T1000 (cell line): ENCODE measurements around the gene C17orf50.

Source experiments
- DNase-seq: peaks from one replicate; lab custom pipeline; 2025; ENCODE audit warnings: mixed read lengths; lab: John Stamatoyannopoulos, UW

The C17orf50 gene

DNA sequence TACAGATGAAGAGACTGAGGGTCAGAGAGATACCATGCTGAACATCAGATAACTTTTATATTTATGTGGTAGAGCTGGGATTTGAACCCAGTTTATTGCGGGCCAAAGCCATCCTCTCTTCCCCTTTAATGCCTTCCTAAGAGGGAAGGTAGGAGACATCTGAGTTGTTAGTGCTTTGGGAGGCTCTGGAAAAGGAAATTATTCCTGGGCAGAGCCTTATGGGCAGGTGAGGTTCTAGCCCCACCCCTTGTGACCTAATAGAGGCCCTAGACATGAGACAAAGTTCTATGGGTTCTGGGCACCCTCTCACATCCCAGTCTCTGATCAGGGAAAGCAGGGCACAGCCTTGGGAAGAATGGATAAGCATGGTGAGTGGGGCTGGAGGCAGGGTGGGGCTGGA is at the start of gene C17orf50:
Gene C17orf50, plus strand, starts transcription at position 301 of the 400 bp plus-strand sequence. Its CDS starts 55 bp downstream, at position 356.
- no peak for DNase-seq

DNA sequence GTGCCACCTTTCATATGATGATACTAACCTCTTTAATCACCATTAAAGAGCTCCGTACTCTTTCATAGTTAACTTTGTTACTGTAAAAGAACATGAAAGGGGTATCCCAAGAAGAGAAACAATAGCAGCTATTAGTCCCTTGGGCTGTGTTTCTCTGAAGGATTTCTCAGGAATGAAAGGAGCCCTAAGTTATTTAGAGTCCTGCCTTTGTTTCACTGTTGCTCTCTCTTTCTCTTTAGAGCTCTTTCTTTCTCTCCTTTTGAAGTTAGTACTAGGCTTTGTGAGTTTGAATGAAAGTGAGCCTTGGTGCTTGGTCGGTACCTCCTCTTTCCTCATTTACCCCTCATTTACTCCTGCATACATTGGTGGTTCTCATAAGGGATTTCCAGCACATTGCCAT is 49.7 kb upstream of the C17orf50 start:
- DNase-seq = no peak

DNA sequence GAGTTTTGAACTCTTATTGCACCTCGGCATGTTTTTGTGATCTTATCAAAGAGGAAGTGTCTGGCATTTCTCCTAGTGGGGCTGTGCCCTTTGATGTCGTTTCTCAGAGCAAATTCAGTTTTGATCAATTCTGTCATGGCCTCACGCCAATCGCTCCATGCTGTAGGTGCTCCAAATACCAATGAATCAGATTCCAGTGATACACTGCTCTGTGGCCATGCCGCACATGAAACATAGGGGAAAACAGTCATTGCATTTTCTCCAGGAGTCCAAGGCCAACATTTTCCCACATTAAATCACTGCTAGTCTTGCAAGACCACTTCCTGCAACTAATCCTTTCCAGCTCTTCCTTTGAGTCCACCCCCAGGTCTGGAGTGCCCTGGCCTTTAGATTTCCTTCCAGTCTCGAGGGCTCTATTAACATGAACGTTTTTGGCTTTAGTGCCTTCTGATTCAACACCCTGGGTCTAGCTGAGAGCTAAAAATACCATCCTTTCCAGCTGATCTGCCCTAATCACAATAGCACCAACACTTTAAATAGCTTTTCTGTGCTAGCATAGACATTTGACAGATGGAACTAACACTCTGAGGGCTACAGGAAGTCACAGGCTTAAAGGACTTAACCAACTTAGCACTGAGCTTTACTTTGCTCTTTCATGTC is 47.5 kb upstream of the C17orf50 start:
- no peak for DNase-seq

DNA sequence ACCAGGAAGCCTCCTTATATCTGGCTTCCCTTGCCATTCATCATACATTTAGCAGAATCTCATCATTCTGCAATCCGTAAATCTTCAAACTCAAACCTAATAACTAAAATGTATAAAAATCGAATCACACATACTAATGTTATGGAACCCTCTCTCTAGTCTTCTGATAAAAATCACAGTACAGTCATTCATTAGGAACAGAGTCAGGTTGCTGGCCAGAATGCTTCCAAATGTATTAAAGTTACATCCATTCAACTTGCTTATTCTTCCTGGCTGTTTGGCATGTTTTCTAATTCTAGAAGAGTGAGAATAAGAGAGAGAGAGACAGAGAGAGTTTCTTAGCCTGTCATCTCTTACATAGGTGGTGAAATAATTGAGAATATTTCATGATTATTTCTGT is 45.7 kb upstream of the C17orf50 start:
- no peak for DNase-seq

DNA sequence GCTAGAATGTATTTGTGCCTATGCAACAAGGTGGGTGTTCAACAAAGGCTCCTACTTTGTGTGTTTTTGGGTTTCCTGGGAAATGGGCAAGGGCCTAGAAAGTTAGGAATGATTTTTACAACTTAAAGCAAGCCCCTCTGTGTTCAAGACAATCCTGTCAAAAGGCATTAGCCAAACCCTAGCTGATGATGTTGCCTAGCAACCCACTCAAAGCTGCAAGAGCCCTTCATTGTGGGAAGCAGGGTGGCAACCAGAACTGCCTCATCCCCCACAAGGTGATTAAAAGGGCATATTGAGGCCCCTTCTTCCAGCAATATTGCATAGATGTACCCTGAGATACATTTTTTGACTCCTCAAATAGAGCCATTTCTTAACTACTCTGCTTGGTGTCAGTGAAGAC is 45.3 kb upstream of the C17orf50 start:
- DNase-seq = no peak

DNA sequence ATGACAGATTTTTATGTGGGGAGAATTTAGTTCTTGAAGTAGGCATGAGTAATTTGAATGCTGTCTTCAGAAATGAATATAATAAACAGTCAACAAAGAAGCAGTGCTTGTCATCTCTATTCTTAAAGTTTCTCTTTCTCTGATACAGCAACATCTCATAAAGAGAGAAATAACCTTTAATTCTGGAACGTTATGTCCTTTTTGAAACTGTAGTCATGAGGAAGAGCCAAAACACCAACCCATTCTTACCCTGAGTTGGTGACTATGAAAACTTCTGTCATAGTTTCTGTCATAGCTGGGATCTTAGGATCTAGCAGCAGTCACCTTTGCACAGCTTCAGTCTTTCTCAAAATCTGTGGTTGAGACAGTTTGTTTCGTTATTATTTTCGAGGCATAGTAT is 44.5 kb upstream of the C17orf50 start:
- DNase-seq = no peak

DNA sequence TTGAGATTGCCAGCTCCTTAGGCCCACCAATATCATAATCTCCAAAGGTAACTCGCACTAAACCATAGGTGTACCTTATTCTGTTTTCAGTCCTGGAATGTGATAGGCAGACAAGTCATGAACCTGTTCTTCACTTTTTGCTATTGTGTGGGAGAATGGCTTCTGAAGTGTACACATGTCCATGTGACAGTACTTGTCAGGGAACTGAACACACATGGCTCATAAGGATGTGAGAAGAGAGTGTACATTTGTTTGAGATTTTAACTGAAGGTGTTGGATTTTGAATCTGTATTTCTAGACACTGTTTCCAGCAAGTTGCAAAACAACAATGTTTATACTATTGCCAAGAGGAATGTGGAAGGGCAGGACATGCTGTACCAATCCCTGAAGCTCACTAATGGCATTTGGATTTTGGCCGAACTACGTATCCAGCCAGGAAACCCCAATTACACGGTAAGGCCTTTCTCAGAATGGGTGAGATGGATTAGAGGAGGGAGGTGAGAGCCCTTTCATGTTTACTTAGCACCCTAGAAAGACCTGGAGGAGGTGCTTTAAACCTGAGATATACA is 43.7 kb upstream of the C17orf50 start:
- DNase-seq = no peak

DNA sequence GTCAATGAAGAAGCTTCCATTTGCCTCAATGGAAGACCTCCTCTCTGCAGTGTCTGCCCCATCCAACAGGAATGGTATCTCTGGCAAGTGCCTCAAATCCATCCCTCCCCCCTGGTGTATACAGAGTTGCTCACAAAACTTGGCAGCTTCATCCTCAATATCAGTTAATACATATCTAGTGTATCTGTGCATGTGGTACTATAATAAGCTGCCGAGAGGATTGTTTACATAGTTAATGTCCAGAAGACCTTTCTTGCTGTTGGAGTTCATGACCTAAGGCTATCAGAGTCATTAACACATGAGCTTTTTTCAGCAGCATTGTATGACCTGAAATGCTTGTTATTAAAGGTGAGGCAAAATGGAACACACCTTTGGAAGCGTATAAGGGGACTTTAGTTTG is 43.2 kb upstream of the C17orf50 start:
- no peak for DNase-seq

DNA sequence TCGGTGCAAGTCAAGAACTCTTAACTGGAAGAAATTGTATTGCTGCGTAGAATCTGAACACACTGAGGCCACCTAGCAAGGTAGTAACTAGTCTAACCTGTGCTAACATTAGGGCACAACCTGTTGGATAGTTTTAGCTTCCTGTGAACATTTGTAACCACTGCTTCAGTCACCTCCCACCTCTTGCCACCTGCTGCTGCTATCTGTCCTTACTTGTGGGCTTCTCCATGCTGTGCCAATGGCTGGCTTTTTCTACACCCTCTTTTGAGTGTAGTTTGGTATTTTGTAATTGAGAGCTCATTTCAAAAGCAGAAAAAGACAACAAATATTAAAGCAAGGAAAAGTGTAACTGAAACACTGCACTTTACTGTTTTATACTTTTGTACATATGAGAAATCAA is 37.0 kb upstream of the C17orf50 start:
- no peak for DNase-seq

DNA sequence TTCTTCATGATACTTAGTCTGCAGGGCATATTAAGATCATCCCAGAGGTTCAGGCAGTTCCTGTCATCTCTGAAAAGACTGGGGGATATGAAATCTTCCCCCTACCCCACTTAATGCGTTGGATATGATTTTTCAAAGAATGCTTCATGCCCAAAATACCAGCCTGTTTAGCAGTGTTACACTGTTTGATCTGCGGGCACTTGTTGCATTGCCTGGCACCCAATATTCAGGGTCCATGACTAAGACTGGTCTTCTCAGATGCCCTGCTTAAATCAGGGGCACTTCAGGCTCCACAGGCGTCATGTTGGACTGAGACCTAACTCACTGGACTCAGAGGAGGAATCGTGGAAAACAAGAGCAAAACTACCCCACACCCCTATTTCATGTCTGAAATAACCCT is 35.6 kb upstream of the C17orf50 start:
- no peak for DNase-seq

DNA sequence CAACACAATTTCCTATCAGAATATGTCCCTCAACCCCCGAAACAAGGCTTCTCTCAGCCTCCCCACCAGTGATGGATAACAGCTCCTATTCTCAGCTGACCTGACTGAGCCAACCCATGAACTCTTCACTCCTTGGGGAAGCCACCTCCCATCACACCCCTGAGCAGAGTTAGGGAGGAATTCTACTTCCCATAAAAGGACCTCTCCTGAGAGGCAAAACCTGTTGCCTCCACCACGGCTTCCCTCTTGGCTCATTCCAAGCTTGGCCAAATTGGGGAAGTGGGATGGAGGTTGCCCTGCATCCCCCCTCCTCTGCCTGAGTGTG is 34.9 kb upstream of the C17orf50 start:
- no peak for DNase-seq

DNA sequence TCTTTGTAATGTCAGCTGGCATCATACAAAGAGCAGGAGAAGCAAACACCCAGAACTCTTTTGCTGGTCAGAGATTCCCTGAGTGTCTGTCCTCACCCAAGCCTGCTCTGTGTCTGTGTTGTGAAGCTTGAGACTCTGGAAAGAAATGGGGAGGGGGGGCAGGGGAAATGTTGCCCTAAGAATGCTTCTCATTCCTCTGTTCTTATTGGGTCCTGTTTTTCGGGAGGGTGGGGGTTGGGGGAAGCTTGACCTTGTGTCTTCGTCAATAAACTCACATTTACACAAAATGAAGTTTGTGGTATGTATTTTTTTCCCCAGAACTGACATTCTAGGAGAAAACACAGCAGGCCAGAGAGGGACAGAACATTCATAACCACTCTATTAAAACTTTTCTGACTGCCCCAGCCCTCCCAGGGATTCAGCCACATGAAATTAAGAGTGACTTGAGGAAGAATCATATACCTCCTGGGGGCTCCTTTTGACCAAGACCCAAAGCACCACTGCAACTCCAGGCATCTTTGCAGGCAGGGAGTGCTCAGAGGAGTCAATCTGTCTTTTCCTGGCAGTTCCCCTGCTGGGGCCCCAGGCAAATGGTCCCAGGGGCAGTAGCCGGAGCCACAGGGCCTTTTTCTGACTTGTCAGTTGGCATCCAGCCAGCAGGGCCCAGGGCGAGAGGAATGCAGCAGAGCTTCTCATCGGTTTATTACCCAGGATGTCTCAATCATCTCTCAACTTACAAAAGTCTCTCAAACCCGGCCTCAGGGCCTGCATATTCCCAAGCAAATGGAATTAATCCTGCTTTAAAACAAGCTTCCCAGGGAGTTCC is 34.3 kb upstream of the C17orf50 start:
- peak; percentile 95 for DNase-seq

DNA sequence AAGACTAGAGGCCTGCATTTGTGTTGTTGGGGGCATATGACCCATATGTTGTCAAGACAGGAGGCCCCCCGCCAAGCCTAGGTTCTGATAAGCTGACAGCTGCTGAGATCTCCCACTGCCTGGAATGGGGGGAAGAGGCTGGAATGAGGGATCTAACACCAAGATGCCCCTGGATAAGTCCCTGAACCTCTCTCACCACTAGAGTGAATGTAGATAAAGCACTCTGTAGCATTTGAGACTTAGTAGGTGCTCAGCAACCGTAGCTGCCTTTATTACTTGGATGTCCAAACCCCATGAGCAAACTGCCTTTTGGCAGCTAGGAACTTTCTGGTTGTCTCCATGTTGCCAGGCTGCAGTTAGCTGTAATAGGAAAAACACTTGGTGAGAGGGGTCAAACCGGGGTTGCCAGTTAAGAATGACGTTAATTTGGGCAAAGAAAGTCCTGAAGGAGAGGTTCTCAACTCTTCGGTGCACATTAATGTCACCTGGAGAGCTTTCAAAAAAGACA is 33.7 kb upstream of the C17orf50 start:
- DNase-seq = no peak

DNA sequence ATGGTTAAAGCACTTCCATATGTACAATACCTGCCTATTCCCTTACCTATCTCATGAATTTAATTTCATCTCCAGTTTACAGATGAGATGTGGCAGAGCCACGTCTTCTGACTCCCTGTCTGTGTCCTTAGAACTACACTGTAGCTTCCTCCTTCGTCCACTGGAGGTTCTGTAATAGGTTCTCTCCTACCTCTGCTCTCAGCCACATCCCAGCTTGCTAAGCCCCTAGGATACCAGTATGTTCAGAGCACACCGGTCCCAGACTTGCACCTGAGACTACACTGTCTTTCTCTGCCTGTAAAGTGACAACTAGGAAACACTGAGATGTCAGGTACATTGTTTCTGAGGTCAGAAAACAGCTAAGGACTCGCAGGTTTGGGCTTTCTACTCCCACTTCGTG is 33.1 kb upstream of the C17orf50 start:
- no peak for DNase-seq

DNA sequence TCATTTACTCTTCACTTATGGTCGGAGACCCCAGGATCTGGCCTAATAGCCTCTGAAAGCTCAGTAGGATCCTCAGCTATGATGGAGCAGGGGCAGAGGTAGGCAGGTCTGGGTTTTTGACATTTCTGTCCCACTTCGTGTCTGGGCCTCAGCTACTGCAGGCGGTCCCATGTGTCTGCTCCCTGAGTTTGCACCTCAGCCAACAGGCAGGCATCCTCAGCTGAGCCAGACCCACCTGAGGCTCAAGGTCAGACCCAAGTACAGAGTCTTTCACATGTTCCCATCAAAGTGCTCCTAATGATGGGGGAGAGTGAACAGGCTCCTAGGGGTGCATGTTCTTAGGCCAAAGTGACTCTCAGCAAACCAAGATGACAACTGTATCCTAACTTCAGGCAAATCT is 32.1 kb upstream of the C17orf50 start:
- DNase-seq = no peak

DNA sequence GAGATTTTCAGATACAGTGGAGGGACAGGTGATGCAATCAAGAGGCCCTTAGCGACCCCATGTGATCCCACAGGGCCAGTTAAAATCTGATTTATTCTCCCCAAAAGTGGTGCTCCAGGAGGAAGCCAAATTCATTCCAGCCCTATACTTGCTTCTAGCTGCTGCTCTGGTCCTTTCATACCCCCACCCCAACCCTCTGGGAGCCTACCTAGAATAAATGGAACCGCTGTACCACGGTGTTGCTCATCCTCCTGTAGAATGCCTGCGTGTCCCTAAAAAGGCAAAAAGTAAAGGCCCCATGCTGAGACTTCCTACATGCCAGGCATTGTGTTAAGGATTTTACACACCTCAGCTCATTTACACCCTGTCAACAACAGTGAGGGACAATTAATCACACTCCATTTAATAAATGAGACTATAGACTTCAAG is 31.3 kb upstream of the C17orf50 start:
- DNase-seq = no peak

DNA sequence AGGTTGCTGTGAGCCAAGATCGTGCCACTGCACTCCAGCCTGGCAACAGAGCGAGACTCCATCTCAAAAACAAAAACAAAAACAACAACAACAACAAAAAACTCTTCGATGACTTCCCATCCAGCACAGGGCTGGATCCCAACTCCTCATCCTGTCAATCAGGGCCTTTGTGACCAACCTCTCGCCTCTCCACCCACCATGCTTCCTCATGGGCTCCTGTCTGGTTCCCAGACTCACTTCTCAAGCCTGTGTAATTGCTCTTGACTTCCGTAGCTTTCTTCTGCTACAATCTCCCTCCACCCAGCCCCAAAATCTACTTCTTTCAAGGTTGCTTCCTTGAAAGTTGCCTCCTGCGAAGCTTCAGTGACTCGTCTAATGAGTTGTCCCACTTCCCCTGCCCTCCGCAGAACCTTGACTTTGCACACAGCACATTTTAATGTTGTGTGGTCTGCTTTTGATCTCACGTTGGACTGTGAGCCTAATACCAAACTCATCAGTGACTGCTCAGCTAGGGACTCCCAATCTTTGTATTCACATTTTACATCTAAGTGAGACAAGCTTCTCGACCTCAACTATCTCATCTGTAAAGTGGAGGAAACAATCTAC is 30.2 kb upstream of the C17orf50 start:
- DNase-seq = no peak

DNA sequence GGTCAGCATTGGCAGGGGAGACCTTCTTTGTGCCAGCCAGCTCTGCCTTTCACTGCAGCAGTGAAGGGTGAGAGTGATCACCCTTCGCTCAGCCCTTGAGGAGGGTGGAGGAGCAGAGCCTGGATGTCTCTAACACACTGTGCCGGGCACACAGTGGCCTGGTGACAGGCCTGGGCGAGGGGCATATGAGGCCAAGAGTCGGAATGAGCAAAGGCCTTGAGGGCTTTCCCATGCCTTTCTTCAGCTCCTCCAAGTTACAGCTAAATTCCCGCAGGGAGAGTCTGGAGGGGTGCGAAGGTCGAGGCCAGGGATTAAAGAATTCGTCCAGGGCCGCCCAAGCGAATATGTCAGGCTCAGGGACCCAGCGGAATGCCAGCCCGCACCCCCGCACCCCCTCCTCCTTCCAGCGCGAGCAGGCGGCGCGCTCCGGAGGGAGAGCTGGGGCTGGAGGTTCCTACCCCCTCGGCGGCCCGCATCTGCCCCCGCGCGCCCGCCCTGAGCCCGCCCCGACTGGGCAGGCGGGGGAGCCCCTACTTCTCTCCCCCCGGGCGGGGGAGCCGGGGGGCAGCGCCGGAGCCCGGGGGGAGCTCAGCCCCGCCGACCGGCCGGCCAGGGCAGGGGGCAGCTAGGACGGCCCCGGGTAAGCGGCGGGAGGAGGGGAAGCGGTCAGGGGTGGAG is 29.3 kb upstream of the C17orf50 start, which contains the start of gene RASL10B:
Gene RASL10B, plus strand, starts transcription at position 401 of the 678 bp plus-strand sequence. CDS start 3,546 bp downstream, outside the sequence.
- DNase-seq = peak; percentile 39

DNA sequence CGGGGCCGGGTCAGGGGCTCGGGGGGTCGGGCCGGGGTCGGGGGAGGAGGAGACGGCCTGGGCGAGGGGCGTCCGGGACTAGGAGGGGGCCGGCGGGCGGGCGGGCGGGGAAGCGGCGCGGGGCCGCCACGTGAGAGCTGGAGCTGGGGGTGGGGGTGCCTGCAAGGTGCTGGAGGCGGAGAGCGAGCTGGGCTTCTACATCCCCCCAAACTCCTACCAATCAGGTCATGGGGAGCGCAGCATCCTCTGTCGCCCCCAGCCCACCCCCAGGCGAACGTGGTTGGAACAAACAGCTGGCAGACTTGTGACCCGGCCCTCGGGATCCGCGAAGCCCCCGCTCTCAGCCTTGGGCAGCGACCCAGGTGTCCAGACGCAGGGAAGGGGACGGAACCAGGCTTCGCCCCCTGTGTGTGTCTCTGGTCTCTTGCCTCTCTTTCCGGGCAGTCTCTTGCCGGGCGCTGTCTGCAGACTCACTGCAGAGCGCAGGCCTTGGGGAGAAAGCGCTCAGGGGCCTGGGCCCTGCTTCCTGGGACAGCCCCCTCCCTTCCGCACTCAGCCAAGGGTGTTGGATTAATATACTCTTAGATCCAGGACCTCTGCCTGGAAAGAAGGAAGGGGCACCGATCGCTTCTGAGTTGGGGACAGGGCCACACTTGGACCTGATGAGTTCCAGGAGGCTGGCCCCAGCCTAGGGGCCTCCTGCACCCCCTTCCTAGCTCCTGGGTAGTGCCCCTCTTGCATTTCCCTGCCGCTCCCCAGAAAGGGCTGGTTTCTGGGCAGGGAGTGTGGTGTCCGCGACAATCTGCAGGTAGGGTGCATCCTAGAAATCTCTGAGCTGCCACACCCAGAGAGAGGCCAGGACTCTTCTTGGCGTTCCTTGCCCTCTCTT is 28.5 kb upstream of the C17orf50 start:
- no peak for DNase-seq

DNA sequence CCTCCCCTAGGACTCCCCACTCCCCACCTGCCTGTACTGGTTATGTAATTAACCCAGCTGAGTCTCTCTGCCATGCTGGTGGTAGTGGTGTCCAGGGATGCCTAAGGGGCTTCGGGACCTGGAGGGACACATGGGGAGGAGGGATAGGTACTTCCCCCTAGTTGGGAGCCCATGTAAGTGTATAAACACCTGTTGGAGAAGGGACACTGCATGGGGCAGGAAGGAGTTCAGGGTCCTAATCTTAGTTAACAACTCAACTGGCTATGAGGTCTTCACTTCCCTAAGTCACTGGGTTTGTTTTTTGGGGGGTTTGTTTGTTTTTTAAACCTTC is 27.9 kb upstream of the C17orf50 start:
- DNase-seq = no peak

DNA sequence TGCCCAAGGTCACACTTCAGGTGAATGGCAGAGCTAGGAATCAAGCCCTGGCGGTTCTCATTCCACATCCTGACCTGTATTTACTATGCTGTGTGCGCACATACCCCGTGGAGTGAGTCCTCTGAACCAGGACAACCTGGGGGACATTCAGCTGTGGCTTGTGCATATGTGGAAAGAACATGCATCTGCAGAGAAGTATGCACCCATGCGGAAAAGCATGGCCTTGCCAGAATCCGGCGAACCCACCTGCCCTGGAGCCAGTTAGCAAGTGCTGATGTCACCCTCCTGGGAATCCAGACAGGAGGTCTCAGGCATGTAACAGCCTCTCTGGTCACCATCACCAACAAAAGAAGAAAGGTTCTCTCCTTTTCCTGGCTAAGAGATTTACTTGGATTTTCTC is 27.3 kb upstream of the C17orf50 start:
- DNase-seq = no peak
